ENCODE measurements around the gene IFIH1.
A peak's percentile ranks its signal among the peaks of the same experiment; 100 is the strongest.

Gene IFIH1

DNA sequence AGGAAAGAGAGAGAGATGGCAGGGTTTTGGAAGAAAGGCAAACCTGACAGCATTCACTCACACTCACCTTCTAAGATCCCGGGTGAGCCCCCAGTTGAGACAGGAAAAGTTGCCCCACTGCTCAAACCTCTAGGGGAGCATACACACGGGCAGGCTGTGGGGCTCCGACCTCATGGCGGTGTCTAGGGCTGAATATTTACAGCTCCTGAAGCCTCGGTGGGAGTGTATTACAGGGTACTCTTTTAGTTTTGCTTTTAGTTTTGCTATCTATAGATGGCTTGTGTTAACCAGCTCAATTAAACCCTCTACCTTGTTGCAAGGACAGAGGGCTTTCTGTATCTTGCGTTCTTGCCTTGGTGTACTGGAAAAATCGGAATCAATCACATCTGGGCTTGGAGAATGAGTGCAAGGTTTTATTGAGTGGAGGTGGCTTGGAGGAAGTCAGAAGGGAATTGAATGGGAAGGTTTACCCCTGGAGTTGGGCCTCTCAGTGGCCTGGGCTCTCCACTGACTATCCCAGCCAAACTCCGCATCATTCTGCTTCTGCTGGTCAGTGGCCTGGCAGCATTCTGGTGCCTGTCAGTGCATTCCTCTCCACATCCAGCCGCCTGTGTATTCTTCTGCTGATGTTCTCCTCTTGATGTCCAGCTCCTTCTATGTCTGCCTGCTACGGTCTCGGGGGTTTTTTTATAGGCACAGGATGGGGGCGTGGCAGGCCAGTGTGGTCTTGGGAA, 10.1 kb upstream of the IFIH1 start:
- H3K79me1 ChIP-seq (ENCODE audit: low read depth, low read length) = no peaks in the 10 kb centered on the region
- H3K36me3 ChIP-seq (replicated peaks in 1 of 2; ENCODE audit: control insufficient read depth in 2 of 2, insufficient read depth in 2 of 2, low read length in 2 of 2) = no peaks in the 10 kb centered on the region
- no peak overlapping the region for H3K27ac ChIP-seq (replicated peaks; ENCODE audit: low read length)
- no peaks in the 10 kb centered on the region for H3K27me3 ChIP-seq (ENCODE audit: control insufficient read depth in 3 of 3, insufficient read depth in 3 of 3, low read depth in 1 of 3, low read length in 3 of 3)
- no peak overlapping the region for H2AFZ ChIP-seq (ENCODE audit: low read length)
- no peak overlapping the region for H2BK12ac ChIP-seq (ENCODE audit: low read length)
- no peak overlapping the region for H3K23ac ChIP-seq (ENCODE audit: low read depth, low read length, poor library complexity)
- no peak overlapping the region for H2AK5ac ChIP-seq (ENCODE audit: low read depth, low read length)
- no peak overlapping the region for H2BK5ac ChIP-seq (ENCODE audit: low read length)
- no peak overlapping the region for H3K14ac ChIP-seq (ENCODE audit: low read length)
- H3K4me1 ChIP-seq (ENCODE audit: control insufficient read depth in 2 of 2, insufficient read depth in 1 of 2, low read depth in 1 of 2, low read length in 2 of 2) = no peaks in the 10 kb centered on the region
- H3K18ac ChIP-seq (ENCODE audit: low read length) = no peak overlapping the region
- no peak overlapping the region for H3K9ac ChIP-seq (ENCODE audit: low read depth, low read length, poor library complexity)
- no peak overlapping the region for H3K4ac ChIP-seq (ENCODE audit: low read length)
- no peak overlapping the region for H3K4me2 ChIP-seq (ENCODE audit: insufficient read depth, low read length, poor library complexity, severe bottlenecking)
- no peak overlapping the region for H2BK15ac ChIP-seq (ENCODE audit: low read length)
- no peak overlapping the region for H3K4me3 ChIP-seq (ENCODE audit: low read length in 2 of 2)
- no peak for DNase-seq (ENCODE audit: low spot score)
- no peak overlapping the region for H4K91ac ChIP-seq (ENCODE audit: low read depth, low read length, poor library complexity)
- WGBS, 2 donors (ENCODE audit: extremely low coverage in 2 of 2, insufficient read length in 2 of 2, insufficient replicate concordance in 1 of 2) = no CpG with 5 or more reads among the region's 12 CpGs
- peaks cover 1 to 5% of the 10 kb centered on the region in 2 donors for H3K9me3 ChIP-seq (replicated peaks in 1 of 2; ENCODE audit: control insufficient read depth in 2 of 2, insufficient read depth in 1 of 2, low read depth in 1 of 2, low read length in 2 of 2)
- H4K8ac ChIP-seq (ENCODE audit: low read depth, low read length) = no peak overlapping the region
- H2BK120ac ChIP-seq (ENCODE audit: low read depth, low read length) = no peak overlapping the region

DNA sequence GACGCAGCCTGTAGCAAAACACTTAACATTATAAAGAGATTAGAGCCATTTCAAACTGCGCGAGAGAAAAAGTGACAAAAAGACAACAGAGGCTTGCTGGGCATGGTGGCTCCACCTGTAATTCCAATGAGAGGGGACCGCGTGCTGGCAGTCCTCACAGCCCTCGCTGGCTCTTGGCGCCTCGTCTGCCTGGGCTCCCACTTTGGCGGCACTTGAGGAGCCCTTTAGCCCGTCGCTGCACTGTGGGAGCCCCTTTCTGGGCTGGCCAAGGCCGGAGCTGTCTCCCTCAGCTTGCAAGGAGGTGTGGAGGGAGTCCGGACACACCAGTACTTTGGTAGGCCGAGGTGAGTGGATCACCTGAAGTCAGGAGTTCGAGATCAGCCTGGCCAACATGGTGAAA, 9.3 kb upstream of the IFIH1 start:
- Histone ChIP-seq H2AFZ (ENCODE audit: low read length) (no peak overlapping the region), H2BK5ac (ENCODE audit: low read length) (no peak overlapping the region), H2BK120ac (ENCODE audit: low read depth, low read length) (no peak overlapping the region), H3K27me3 (ENCODE audit: control insufficient read depth in 3 of 3, insufficient read depth in 3 of 3, low read depth in 1 of 3, low read length in 3 of 3) (no peaks in the 10 kb centered on the region), H3K4me3 (ENCODE audit: low read length in 2 of 2) (no peak overlapping the region), H3K9ac (ENCODE audit: low read depth, low read length, poor library complexity) (no peak overlapping the region), H3K36me3 (replicated peaks in 1 of 2; ENCODE audit: control insufficient read depth in 2 of 2, insufficient read depth in 2 of 2, low read length in 2 of 2) (no peaks in the 10 kb centered on the region), H3K9me3 (replicated peaks in 1 of 2; ENCODE audit: control insufficient read depth in 2 of 2, insufficient read depth in 1 of 2, low read depth in 1 of 2, low read length in 2 of 2) (peaks cover 1 to 5% of the 10 kb centered on the region in 2 donors), H3K4ac (ENCODE audit: low read length) (no peak overlapping the region), H3K79me1 (ENCODE audit: low read depth, low read length) (no peaks in the 10 kb centered on the region), H3K14ac (ENCODE audit: low read length) (no peak overlapping the region), H3K4me1 (ENCODE audit: control insufficient read depth in 2 of 2, insufficient read depth in 1 of 2, low read depth in 1 of 2, low read length in 2 of 2) (no peaks in the 10 kb centered on the region), H2AK5ac (ENCODE audit: low read depth, low read length) (no peak overlapping the region), H3K18ac (ENCODE audit: low read length) (no peak overlapping the region), H2BK15ac (ENCODE audit: low read length) (no peak overlapping the region), H3K27ac (replicated peaks; ENCODE audit: low read length) (no peak overlapping the region), H2BK12ac (ENCODE audit: low read length) (no peak overlapping the region), H3K4me2 (ENCODE audit: insufficient read depth, low read length, poor library complexity, severe bottlenecking) (peak overlapping the region; percentile 3), H4K8ac (ENCODE audit: low read depth, low read length) (no peak overlapping the region), H4K91ac (ENCODE audit: low read depth, low read length, poor library complexity) (no peak overlapping the region), H3K23ac (ENCODE audit: low read depth, low read length, poor library complexity) (no peak overlapping the region)
- no CpG with 5 or more reads among the region's 15 CpGs for WGBS, 2 donors (ENCODE audit: extremely low coverage in 2 of 2, insufficient read length in 2 of 2, insufficient replicate concordance in 1 of 2)
- no peak for DNase-seq (ENCODE audit: low spot score)

DNA sequence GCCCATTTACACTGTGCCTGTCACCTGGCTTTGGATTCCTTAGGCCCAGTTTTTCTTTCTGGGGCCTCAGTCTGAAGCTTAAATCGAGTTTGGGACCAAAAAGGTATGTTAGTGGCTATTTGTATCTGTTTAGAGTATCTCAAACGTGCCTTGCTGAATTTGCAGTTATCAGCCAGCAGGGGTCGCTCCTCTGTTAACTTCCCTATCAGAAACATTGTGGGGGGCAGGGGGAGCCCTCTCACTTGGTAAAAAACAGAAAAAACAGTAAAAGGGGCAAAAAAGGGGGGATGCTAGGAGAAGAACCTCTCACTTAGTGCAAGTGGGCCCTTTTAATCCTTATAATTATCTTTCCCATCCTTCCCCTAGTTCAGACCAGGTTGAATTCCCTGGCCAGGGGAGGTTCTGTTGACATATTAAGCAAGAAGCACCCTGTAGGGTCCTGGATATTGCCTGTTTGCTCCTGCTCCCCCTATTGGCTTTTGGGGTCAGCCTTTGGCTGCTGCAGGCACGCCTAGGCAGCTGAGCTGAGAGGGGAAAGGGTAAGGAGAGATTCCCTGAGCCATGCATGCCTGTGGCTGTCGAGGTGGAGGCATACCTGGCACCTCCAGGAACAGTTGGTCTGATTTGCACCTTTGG, 8.8 kb upstream of the IFIH1 start:
- Histone ChIP-seq H3K4me2 (ENCODE audit: insufficient read depth, low read length, poor library complexity, severe bottlenecking) (no peak overlapping the region), H3K36me3 (replicated peaks in 1 of 2; ENCODE audit: control insufficient read depth in 2 of 2, insufficient read depth in 2 of 2, low read length in 2 of 2) (no peaks in the 10 kb centered on the region), H2AFZ (ENCODE audit: low read length) (no peak overlapping the region), H4K8ac (ENCODE audit: low read depth, low read length) (no peak overlapping the region), H3K9me3 (replicated peaks in 1 of 2; ENCODE audit: control insufficient read depth in 2 of 2, insufficient read depth in 1 of 2, low read depth in 1 of 2, low read length in 2 of 2) (peaks cover 1 to 5% of the 10 kb centered on the region in 2 donors), H3K4me1 (ENCODE audit: control insufficient read depth in 2 of 2, insufficient read depth in 1 of 2, low read depth in 1 of 2, low read length in 2 of 2) (no peaks in the 10 kb centered on the region), H3K23ac (ENCODE audit: low read depth, low read length, poor library complexity) (no peak overlapping the region), H3K27ac (replicated peaks; ENCODE audit: low read length) (no peak overlapping the region), H3K18ac (ENCODE audit: low read length) (no peak overlapping the region), H2BK5ac (ENCODE audit: low read length) (no peak overlapping the region), H2BK15ac (ENCODE audit: low read length) (no peak overlapping the region), H3K4ac (ENCODE audit: low read length) (no peak overlapping the region), H2BK12ac (ENCODE audit: low read length) (no peak overlapping the region), H3K79me1 (ENCODE audit: low read depth, low read length) (no peaks in the 10 kb centered on the region), H3K27me3 (ENCODE audit: control insufficient read depth in 3 of 3, insufficient read depth in 3 of 3, low read depth in 1 of 3, low read length in 3 of 3) (no peaks in the 10 kb centered on the region), H2AK5ac (ENCODE audit: low read depth, low read length) (no peak overlapping the region), H2BK120ac (ENCODE audit: low read depth, low read length) (no peak overlapping the region), H4K91ac (ENCODE audit: low read depth, low read length, poor library complexity) (no peak overlapping the region), H3K4me3 (ENCODE audit: low read length in 2 of 2) (no peak overlapping the region), H3K9ac (ENCODE audit: low read depth, low read length, poor library complexity) (no peak overlapping the region), H3K14ac (ENCODE audit: low read length) (no peak overlapping the region)
- no peak for DNase-seq (ENCODE audit: low spot score)
- no CpG with 5 or more reads among the region's 5 CpGs for WGBS, 2 donors (ENCODE audit: extremely low coverage in 2 of 2, insufficient read length in 2 of 2, insufficient replicate concordance in 1 of 2)

- Histone ChIP-seq H3K4me2 (ENCODE audit: insufficient read depth, low read length, poor library complexity, severe bottlenecking) (no peak overlapping the region), H2AK5ac (ENCODE audit: low read depth, low read length) (no peak overlapping the region), H3K4me3 (ENCODE audit: low read length in 2 of 2) (no peak overlapping the region), H3K23ac (ENCODE audit: low read depth, low read length, poor library complexity) (no peak overlapping the region), H4K91ac (ENCODE audit: low read depth, low read length, poor library complexity) (no peak overlapping the region), H3K9ac (ENCODE audit: low read depth, low read length, poor library complexity) (no peak overlapping the region), H3K27ac (replicated peaks; ENCODE audit: low read length) (no peak overlapping the region), H3K27me3 (ENCODE audit: control insufficient read depth in 3 of 3, insufficient read depth in 3 of 3, low read depth in 1 of 3, low read length in 3 of 3) (peaks cover 0 to 10% (median 0%) of the 10 kb centered on the region in 3 experiments), H3K4me1 (ENCODE audit: control insufficient read depth in 2 of 2, insufficient read depth in 1 of 2, low read depth in 1 of 2, low read length in 2 of 2) (no peaks in the 10 kb centered on the region), H3K4ac (ENCODE audit: low read length) (no peak overlapping the region), H3K14ac (ENCODE audit: low read length) (no peak overlapping the region), H3K36me3 (replicated peaks in 1 of 2; ENCODE audit: control insufficient read depth in 2 of 2, insufficient read depth in 2 of 2, low read length in 2 of 2) (no peaks in the 10 kb centered on the region), H3K79me1 (ENCODE audit: low read depth, low read length) (no peaks in the 10 kb centered on the region), H2BK15ac (ENCODE audit: low read length) (no peak overlapping the region), H2BK120ac (ENCODE audit: low read depth, low read length) (no peak overlapping the region), H4K8ac (ENCODE audit: low read depth, low read length) (no peak overlapping the region), H3K18ac (ENCODE audit: low read length) (no peak overlapping the region), H2AFZ (ENCODE audit: low read length) (peak overlapping the region; percentile 55), H2BK5ac (ENCODE audit: low read length) (no peak overlapping the region), H2BK12ac (ENCODE audit: low read length) (no peak overlapping the region), H3K9me3 (replicated peaks in 1 of 2; ENCODE audit: control insufficient read depth in 2 of 2, insufficient read depth in 1 of 2, low read depth in 1 of 2, low read length in 2 of 2) (peaks cover 1 to 5% of the 10 kb centered on the region in 2 donors)
- WGBS, 2 donors (ENCODE audit: extremely low coverage in 2 of 2, insufficient read length in 2 of 2, insufficient replicate concordance in 1 of 2) = no CpG with 5 or more reads among the region's 1 CpG
- no peak for DNase-seq (ENCODE audit: low spot score)
These were observed 6.5 kb upstream of the IFIH1 start for GRCh38 chr2:162324953-162325352.

Measured in neuronal stem cell (in vitro differentiated cells).